PFSK-1 (cell line): ENCODE data around the gene RASAL2.

Experiments
- FOXP2 ChIP-seq: optimal IDR thresholded peaks from 2 replicates; pipeline ENCODE3; 2011; ENCODE audit warnings: borderline replicate concordance, control low read depth, inconsistent platforms; ENCODE audit not compliant: insufficient read depth; ENCODE audit errors: extremely low read length, extremely low read depth
- POLR2AphosphoS5 ChIP-seq: IDR thresholded peaks from 2 replicates; pipeline ENCODE4 v1.6.1; 2012; ENCODE audit warnings: low read depth, mild to moderate bottlenecking, control low read depth, low read length, moderate library complexity
- SIN3A ChIP-seq: IDR thresholded peaks from 2 replicates; pipeline ENCODE4 v1.6.1; 2012; ENCODE audit warnings: mild to moderate bottlenecking, low read length, moderate library complexity, borderline replicate concordance; ENCODE audit not compliant: insufficient read depth
- TAF1 ChIP-seq: IDR thresholded peaks from 2 replicates; pipeline ENCODE4 v1.6.1; 2012; ENCODE audit warnings: low read length, control low read depth, borderline replicate concordance; ENCODE audit not compliant: insufficient read depth

- no peak for TF ChIP-seq TAF1
- TF ChIP-seq POLR2AphosphoS5 = no peak
- no peak for TF ChIP-seq SIN3A
- no peak for TF ChIP-seq FOXP2
Observed at GRCh38 chr1:178371933-178372388, 278.1 kb downstream of the RASAL2 start.
